Tibial artery (tissue), 4 donors: ENCODE results near the gene IFIT2.

Source experiments
- DNase-seq, 2 donors: peaks; one replicate each; pipeline ENCODE4 v3.0.0-alpha.2; 2019
- H3K27ac ChIP-seq, 2 donors: fragments of 200-600 bp; sonication (generic) in 1 of 2; 1 replicate in 1 of 2; 2 replicates in 1 of 2; pipeline ENCODE4 v1.5.1; 2018 to 2019; ENCODE audit warnings: mild to moderate bottlenecking in 1 of 2
- H3K27me3 ChIP-seq, 2 donors: fragments of 200-600 bp; sonication (generic) in 1 of 2; one replicate each; pipeline versions ENCODE4 v1.5.1 to v1.6.0; 2016 to 2019
- H3K36me3 ChIP-seq, 3 donors: fragments of 200-600 bp; sonication (generic) in 2 of 3; one replicate each; pipeline ENCODE4 v1.5.1; 2016 to 2019; ENCODE audit warnings: mild to moderate bottlenecking in 2 of 3
- H3K4me1 ChIP-seq, 4 donors: fragments of 200-600 bp; sonication (generic) in 2 of 4; 1 replicate in 3 of 4; 2 replicates in 1 of 4; pipeline ENCODE4 v1.5.1; 2016 to 2019
- H3K4me3 ChIP-seq, 2 donors: fragments of 200-600 bp; sonication (generic) in 1 of 2; 1 replicate in 1 of 2; 2 replicates in 1 of 2; pipeline ENCODE4 v1.5.1; 2018 to 2019; ENCODE audit warnings: mild to moderate bottlenecking in 2 of 2
- H3K9me3 ChIP-seq, 3 donors: fragments of 200-600 bp; sonication (generic) in 1 of 3; one replicate each; pipeline ENCODE4 v1.5.1; 2016 to 2019
- CTCF ChIP-seq, 2 experiments: fragments of 200-600 bp in 1 of 2; fragments of 450-650 bp in 1 of 2; IDR thresholded peaks; one replicate each; pipeline ENCODE4 v1.5.1; 2017 to 2019; ENCODE audit warnings: antibody characterized with exemption in 2 of 2, mild to moderate bottlenecking in 1 of 2, moderate library complexity in 1 of 2
- intact Hi-C: fragments of 100-400 bp; cut with DNase I; formaldehyde crosslinking; loops from one replicate; pipeline ENCODE4 v1.15.0; 2023; ENCODE audit warnings: low total_unique reads

The IFIT2 gene

GRCh38 chr10:89335226-89335625 lies 33.4 kb downstream of the IFIT2 start:
- intact Hi-C loops = no loop called here
- no peaks in the 10 kb centered on the region for H3K9me3 ChIP-seq
- H3K27ac ChIP-seq = no peak overlapping the region
- no peak for TF ChIP-seq CTCF (IDR thresholded peaks at IDR 0.05)
- DNase-seq = no peak
- H3K36me3 ChIP-seq = peaks cover 6 to 22% (median 15%) of the 10 kb centered on the region in 3 donors
- H3K27me3 ChIP-seq = no peaks in the 10 kb centered on the region
- peaks cover 0 to 38% (median 13%) of the 10 kb centered on the region in 4 donors for H3K4me1 ChIP-seq
- no peak overlapping the region for H3K4me3 ChIP-seq

- peaks cover 0 to 30% (median 13%) of the 10 kb centered on the region in 4 donors for H3K4me1 ChIP-seq
- no peak overlapping the region for H3K27ac ChIP-seq
- H3K27me3 ChIP-seq = no peaks in the 10 kb centered on the region
- H3K36me3 ChIP-seq = peaks cover 6 to 22% (median 15%) of the 10 kb centered on the region in 3 donors
- H3K4me3 ChIP-seq = no peak overlapping the region
- no peak for DNase-seq
- no peaks in the 10 kb centered on the region for H3K9me3 ChIP-seq
- intact Hi-C loops = no loop called here
- no peak for TF ChIP-seq CTCF (IDR thresholded peaks at IDR 0.05)
Observed at GRCh38 chr10:89336241-89336640, 34.4 kb downstream of the IFIT2 start.

GRCh38 chr10:89337484-89337883 lies 35.6 kb downstream of the IFIT2 start:
- Histone ChIP-seq H3K27me3 (no peaks in the 10 kb centered on the region), H3K36me3 (peaks cover 6 to 22% (median 15%) of the 10 kb centered on the region in 3 donors), H3K27ac (no peak overlapping the region), H3K4me3 (no peak overlapping the region), H3K9me3 (no peaks in the 10 kb centered on the region), H3K4me1 (peaks cover 0 to 25% (median 14%) of the 10 kb centered on the region in 4 donors)
- no peak for TF ChIP-seq CTCF (IDR thresholded peaks at IDR 0.05)
- no peak for DNase-seq
- intact Hi-C loops = no loop called here

- no peaks in the 10 kb centered on the region for H3K27me3 ChIP-seq
- H3K9me3 ChIP-seq = no peaks in the 10 kb centered on the region
- intact Hi-C loops = no loop called here
- no peak for TF ChIP-seq CTCF (IDR thresholded peaks at IDR 0.05)
- DNase-seq = no peak
- H3K4me3 ChIP-seq = no peak overlapping the region
- H3K36me3 ChIP-seq = peaks cover 6 to 22% (median 15%) of the 10 kb centered on the region in 3 donors
- peaks cover 0 to 13% (median 5%) of the 10 kb centered on the region in 4 donors for H3K4me1 ChIP-seq
- no peak overlapping the region for H3K27ac ChIP-seq
Observed at GRCh38 chr10:89338713-89339112, 36.9 kb downstream of the IFIT2 start.

- no peak for TF ChIP-seq CTCF (IDR thresholded peaks at IDR 0.05)
- intact Hi-C loops = no loop called here
- DNase-seq = no peak
- no peaks in the 10 kb centered on the region for H3K9me3 ChIP-seq
- H3K36me3 ChIP-seq = peaks cover 6 to 22% (median 15%) of the 10 kb centered on the region in 3 donors
- H3K4me1 ChIP-seq = peaks cover 0 to 5% (median under 1%) of the 10 kb centered on the region in 4 donors
- H3K27ac ChIP-seq = no peak overlapping the region
- no peak overlapping the region for H3K4me3 ChIP-seq
- H3K27me3 ChIP-seq = no peaks in the 10 kb centered on the region
Observed at GRCh38 chr10:89339875-89340274, 38.0 kb downstream of the IFIT2 start.

GRCh38 chr10:89341649-89342048 lies 39.8 kb downstream of the IFIT2 start:
- intact Hi-C loops = no loop called here
- no peaks in the 10 kb centered on the region for H3K9me3 ChIP-seq
- H3K4me1 ChIP-seq = peaks cover 0 to 10% (median 2%) of the 10 kb centered on the region in 4 donors
- H3K4me3 ChIP-seq = no peak overlapping the region
- no peak overlapping the region for H3K27ac ChIP-seq
- TF ChIP-seq CTCF (IDR thresholded peaks at IDR 0.05) = no peak
- H3K36me3 ChIP-seq = peaks cover 6 to 22% (median 15%) of the 10 kb centered on the region in 3 donors
- no peak for DNase-seq
- no peaks in the 10 kb centered on the region for H3K27me3 ChIP-seq
